ENCODE data around the gene NKAIN2. TPM values are rescaled to one million over a fixed set of nuclear protein-coding genes. Genes with fewer than 3 reads are reported as not detected.
"Not testable (repeated sequence)": the region's sequence is repeated elsewhere in the genome, so short reads cannot be mapped to it uniquely, and the experiment has no call there.

The NKAIN2 gene
- total and polyA plus RNA-seq, 2 donors (not counting 3 experiments of a cell fraction or from before 2014, with no cell fraction given), result 0.03 TPM; not detected in 1

DNA sequence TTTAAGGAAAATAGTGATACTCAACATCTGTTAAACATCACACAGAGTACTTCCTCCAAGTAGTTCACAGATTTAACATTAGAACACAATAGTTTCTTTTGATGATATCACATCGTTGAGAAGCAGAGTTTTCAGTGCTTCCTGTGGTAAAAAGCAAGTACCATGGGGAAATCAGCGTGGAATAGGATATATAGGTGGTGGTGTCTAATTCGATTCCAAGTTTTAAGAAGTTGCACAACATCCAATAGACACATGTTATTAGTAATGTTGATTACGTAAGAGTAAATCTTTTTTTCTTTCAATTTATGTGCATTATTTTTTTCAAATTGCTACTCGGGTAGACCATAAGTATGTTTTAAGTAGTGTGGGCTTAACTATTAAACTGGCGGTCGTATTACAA lies 360.7 kb downstream of the NKAIN2 start:
- no peak overlapping the region for H3K4me2 ChIP-seq (ENCODE audit: insufficient read depth, low read length)
- H3K36me3 ChIP-seq (ENCODE audit: control insufficient read depth in 2 of 2, extremely low read depth in 1 of 2, insufficient read depth in 2 of 2, low read length in 2 of 2), result no peaks in the 10 kb centered on the region
- H3K27ac ChIP-seq (ENCODE audit: insufficient read depth, low read depth, low read length), result no peak overlapping the region
- BruUV-seq (replicated peaks), result no TSS peak
- H3K9me3 ChIP-seq (replicated peaks; ENCODE audit: control insufficient read depth, insufficient read depth, low read length), result no peaks in the 10 kb centered on the region
- no peaks in the 10 kb centered on the region for H4K20me1 ChIP-seq (replicated peaks; ENCODE audit: control insufficient read depth, extremely low read depth, insufficient read depth, low read length)
- H3K27me3 ChIP-seq (ENCODE audit: control insufficient read depth in 2 of 2, insufficient read depth in 2 of 2, low read length in 2 of 2), result no peaks in the 10 kb centered on the region
- no peak overlapping the region for H3K4me3 ChIP-seq (replicated peaks in 1 of 3; ENCODE audit: insufficient read depth in 1 of 3, low read depth in 1 of 3, low read length in 3 of 3)
- dilution Hi-C loops (cut with MboI; ENCODE audit: extremely low pct_ligation_motif_present, low sequenced_read_pairs), result no loop called here
- H3K9me1 ChIP-seq (replicated peaks; ENCODE audit: control insufficient read depth, extremely low read depth, insufficient read depth, low read length), result no peaks in the 10 kb centered on the region
- H3K79me2 ChIP-seq (ENCODE audit: control insufficient read depth, insufficient read depth, low read length), result no peaks in the 10 kb centered on the region
- no peak overlapping the region for H3K9ac ChIP-seq (replicated peaks; ENCODE audit: extremely low read depth, insufficient read depth, low read length)
- ChIA-PET POLR2A (no interaction called here), CTCF (no interaction called here)
- DNase-seq (ENCODE audit: low read depth, low spot score) (no peak), FAIRE-seq (no peak)
- intact Hi-C loops (cut with micrococcal nuclease), result no loop called here
- H3K4me1 ChIP-seq (ENCODE audit: control insufficient read depth, extremely low read depth, insufficient read depth, low read length), result no peaks in the 10 kb centered on the region
- TF ChIP-seq MAX (IDR thresholded peaks at IDR 0.05; ENCODE audit: insufficient read depth, insufficient read length) (no peak), EZH2 (IDR thresholded peaks at IDR 0.05; ENCODE audit: borderline replicate concordance, low read depth, low read length, severe bottlenecking) (no peak)
- H2AFZ ChIP-seq (ENCODE audit: low read depth, low read length), result no peak overlapping the region

GRCh38 chr6:124167249-124167648 lies 363.6 kb downstream of the NKAIN2 start:
- BruUV-seq (replicated peaks); H3K36me3 ChIP-seq (ENCODE audit: control insufficient read depth in 2 of 2, extremely low read depth in 1 of 2, insufficient read depth in 2 of 2, low read length in 2 of 2); H3K9me3 ChIP-seq (replicated peaks; ENCODE audit: control insufficient read depth, insufficient read depth, low read length); H3K9ac ChIP-seq (replicated peaks; ENCODE audit: extremely low read depth, insufficient read depth, low read length); DNase-seq (ENCODE audit: low read depth, low spot score); intact Hi-C loops (cut with micrococcal nuclease); H3K4me3 ChIP-seq (replicated peaks in 1 of 3; ENCODE audit: insufficient read depth in 1 of 3, low read depth in 1 of 3, low read length in 3 of 3); H3K27ac ChIP-seq (ENCODE audit: insufficient read depth, low read depth, low read length); H3K27me3 ChIP-seq (ENCODE audit: control insufficient read depth in 2 of 2, insufficient read depth in 2 of 2, low read length in 2 of 2); H2AFZ ChIP-seq (ENCODE audit: low read depth, low read length); POLR2A ChIA-PET; CTCF ChIA-PET; dilution Hi-C loops (cut with MboI; ENCODE audit: extremely low pct_ligation_motif_present, low sequenced_read_pairs); FAIRE-seq; H4K20me1 ChIP-seq (replicated peaks; ENCODE audit: control insufficient read depth, extremely low read depth, insufficient read depth, low read length); H3K4me2 ChIP-seq (ENCODE audit: insufficient read depth, low read length); H3K9me1 ChIP-seq (replicated peaks; ENCODE audit: control insufficient read depth, extremely low read depth, insufficient read depth, low read length); H3K79me2 ChIP-seq (ENCODE audit: control insufficient read depth, insufficient read depth, low read length); H3K4me1 ChIP-seq (ENCODE audit: control insufficient read depth, extremely low read depth, insufficient read depth, low read length): not testable (repeated sequence)
